ENCODE measurements around the gene OAS2.

The OAS2 gene

DNA sequence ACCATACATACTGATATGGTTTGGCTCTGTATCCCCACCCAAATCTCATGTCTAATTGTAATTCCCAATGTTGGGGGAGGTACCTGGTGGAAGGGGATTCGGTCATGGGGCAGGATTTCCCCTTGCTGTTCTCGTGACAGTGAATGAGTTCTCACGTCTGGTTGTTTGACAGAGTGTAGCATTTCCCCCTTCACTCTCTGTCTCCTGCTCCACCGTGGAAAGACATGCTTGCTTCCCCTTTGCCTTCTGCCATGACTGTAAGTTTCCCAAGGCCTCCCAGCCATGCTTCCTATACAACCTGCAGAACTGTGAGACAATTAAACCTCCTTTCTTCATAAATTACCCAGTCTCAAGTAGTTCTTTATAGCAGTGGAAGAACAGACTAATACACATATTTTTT lies 49.4 kb downstream of the OAS2 start:
- no peak for DNase-seq

DNA sequence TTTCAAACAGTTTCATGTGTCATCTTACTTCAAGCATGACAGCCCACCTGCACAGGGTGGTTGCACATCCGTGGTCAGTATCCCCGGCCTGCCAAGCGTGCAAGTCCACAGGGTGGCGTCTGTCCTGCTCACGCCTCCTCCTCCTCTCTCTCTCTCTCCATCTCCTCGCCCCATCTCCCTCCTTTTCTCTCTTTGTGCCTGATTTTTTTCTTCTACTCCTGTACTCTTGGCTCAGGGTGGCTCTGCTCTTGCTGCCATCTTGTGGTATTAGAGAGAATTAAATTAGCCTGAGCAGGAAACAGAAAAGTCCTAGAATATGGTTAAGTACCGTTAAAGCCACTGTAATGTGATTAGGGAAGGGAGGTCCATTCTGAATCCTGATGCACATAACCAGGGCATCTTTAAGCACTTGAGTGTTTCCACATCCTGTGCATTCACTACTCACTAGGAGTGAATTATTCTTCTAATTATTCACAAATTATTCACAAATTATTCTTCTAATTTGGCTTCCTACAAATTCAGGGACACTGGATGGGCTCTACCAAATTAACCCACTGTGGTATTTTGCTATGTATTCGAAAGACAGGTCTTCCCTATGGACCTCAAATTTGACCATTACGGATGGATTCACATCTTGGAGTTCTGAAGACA lies 52.7 kb downstream of the OAS2 start:
- DNase-seq: peak in 1 of 2 donors; percentile 71

DNA sequence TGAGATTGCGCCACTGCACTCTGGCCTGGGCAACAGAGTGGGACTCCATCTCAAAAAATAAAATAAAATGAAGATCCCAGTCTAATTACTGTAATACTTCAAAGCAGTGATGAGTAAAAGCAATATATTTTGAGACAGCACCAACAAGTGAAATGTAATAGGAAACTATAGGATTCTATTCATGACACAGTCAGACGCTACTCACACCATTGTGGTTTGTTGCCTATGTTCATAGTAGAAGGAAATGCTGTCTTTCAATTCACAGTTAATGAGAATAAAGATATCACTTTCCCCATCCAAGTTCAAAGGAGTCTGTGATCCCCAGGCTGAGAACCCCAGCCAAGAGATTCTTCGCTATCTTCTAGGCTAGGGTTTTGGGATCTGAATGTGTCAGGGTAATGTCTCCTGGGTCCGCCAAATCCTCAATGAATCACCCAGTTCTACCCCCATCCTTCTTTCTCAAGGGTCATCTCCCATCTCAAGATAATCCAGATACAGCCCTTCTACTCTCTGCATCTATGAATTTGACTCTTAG lies 61.7 kb downstream of the OAS2 start:
- no peak for DNase-seq

DNA sequence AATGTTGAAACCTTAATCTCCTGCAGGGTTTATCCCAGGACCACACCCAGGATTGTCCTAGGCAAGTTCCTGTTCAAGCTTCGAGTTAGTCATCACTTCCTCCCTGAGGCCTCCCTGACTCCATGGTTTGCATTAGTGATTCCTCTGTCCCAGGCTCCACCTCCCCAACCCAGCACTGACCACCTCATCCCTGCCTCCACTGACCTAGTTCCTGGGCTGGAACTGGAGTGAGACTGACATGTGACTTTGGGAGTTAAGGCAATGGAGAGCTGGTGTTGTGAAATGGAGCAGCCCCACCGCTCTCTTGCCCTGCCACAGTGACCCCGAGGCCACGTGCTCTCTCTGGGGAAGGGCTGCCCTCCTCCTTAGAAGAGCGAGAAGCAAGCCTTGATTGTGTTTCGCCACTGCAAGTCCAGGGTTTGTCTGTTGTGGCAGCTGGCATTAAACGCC lies 62.4 kb downstream of the OAS2 start:
- no peak for DNase-seq

GRCh38 chr12:113041560-113041959 lies 63.2 kb downstream of the OAS2 start:
- DNase-seq: no peak

- DNase-seq: no peak
These were observed 64.9 kb downstream of the OAS2 start for GRCh38 chr12:113043240-113043639.

DNA sequence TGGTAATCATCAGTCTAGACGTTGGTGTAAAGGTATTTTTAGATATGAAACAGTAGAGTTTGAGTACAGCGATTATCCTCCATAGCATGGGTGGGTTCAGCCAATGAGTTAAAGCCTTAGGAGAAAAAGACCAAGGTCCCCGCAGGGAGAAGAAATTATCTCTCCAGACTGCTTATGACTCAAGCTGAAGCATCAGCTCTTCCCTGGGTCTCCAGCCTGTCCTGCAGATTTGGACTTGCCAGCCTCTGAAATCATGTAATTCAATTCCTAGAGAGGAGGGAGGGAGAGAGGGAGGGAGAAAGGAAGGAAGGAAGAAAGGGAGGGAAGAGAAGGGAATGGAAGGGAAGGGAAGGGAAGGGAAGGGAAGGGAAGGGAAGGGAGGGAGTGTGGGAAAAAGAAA lies 66.2 kb downstream of the OAS2 start:
- no peak for DNase-seq

DNA sequence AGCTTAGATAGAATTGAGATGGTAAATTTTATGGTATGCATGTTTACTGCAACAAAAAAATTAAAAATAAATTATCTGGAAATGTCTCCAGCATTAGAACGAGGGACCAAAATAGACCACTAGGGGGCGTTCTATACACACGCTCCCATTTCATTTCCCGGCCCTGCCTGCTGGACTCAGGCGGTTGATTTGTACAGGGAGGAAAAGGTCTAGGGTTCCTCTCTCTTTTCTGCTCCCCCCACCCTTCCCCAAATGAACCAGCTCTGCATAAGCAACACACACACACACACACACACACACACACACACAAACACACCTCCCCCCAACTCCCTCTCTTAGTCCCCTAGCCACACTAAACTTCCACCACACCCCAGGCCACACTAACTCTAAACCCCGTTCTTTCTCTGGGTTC lies 70.4 kb downstream of the OAS2 start:
- DNase-seq: peak; percentile 38 to 70

DNA sequence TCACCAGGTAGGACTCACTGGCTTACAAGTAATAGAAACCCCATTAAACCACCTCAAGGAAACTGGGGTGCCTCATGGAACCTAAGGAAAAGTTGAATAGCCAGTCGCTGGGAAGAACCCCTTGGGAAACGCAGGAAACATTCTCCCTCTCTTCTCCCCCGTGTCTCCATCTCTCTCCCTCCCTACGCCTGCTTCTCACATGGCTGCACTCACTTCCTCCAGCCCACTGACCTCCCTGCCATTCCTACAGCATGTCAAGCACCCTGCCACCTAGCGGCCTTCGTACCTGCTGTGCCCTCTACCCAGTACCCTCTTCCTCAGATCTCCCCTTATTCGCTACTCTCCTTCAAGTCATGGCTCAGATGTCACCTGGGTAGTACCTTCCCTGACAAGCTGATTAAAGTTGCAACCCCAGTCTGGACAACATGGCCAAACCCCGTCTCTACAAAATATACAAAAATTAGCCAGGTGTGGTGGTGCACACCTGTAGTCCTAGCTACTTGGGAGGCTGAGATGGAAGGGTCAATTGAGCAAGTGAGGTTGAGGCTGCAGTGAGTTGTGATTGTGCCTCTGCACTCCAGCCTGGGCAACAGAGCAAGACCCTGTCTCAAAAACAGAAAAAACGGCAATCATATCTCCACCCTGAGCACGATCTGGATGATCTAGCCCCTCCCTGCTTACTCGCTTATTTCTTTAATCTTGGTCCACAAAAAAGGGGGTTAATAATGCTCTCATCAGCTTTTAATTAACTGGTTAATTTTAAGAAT lies 71.8 kb downstream of the OAS2 start:
- no peak for DNase-seq

DNA sequence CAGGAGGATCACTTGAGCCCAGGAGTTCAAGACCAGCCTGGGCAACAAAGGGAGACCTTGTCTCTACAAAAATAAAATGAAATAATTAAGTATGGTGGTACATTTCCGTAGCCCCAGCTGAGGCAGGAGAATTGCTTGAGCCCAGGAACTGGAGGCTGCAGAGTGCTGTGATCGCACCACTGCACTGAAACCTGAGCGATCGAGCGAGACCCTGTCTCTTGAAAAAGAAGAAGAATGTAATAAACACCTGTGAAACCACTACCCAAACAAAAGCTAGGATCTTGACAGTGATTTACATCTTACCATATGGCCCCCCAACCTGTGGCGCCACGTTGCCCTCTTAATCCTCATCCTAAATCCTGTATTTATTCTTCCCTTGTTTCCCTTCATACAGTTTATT lies 72.5 kb downstream of the OAS2 start:
- DNase-seq: no peak

- DNase-seq: no peak
These were observed 73.4 kb downstream of the OAS2 start for GRCh38 chr12:113051759-113052158.

DNA sequence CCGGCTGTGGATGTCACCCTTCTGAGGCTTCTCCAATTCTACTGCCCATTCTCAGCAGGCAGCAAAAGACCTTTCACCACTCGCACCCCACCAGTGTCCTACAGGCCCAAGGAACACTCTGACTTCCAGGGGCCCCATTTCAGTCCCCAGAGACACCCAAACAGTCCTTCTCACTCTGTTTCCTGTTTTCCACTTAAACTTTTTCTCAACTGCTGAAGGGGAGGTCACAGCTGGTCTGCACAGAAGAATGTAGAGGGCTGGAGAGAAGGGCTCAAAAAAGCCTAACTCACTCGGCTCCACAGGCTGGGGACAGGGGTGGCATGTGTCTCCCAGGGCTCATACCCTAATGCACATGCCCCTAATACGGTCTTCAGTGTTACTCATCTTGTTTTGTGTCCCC lies 74.0 kb downstream of the OAS2 start:
- no peak for DNase-seq

- DNase-seq: no peak
These were observed 76.7 kb downstream of the OAS2 start for GRCh38 chr12:113054948-113055486.

- no peak for DNase-seq
These were observed 77.5 kb downstream of the OAS2 start for GRCh38 chr12:113055594-113056380.

- no peak for DNase-seq
These were observed 78.0 kb downstream of the OAS2 start for GRCh38 chr12:113056381-113056630.

DNA sequence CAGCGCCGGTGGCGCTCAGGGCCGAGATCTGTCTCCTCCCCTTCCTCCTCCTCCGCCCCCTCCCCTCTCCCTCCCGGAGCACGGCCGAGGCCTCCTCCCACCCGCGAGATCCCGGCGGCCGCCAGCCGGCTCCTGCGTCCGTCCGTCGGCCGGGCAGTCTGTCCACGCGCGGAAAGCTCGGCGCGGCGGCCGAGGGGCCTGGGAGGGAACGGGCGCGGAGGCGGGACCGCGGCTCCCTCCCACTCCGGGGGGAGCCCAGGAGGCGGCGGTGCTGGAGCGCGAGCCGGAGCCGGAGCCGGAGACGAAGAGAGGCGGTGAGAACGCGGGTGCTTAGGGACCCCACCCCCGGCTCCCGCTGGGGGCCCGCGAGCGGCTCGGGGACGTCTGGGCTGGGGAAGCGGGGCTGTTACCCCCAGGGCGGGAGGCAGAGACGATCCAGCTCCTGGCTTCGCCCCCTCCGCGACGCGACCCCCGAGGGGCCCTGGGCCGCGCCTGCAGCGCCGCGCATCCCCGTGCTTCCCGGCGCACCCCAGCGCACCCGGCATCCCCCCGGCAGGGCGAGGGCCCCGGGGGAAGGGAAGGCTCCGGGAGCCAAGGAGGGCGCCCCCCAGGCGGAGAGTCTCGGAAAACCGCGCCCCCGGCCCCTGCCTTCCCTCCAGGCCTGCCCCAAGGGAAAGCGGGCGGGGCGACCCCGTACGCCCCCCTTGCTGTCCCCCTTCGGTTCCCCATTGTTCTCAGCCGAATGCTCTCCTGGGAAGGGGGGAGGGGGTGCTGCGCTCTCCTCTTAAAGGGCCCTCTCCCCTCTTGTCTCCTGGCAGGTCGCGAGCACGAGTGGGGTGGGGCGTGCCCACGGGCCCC lies 78.5 kb downstream of the OAS2 start, which contains the start of gene DTX1:
TSS of gene DTX1 (plus strand) at position 100 of the 858 bp plus-strand sequence. CDS start 1,463 bp downstream, outside the sequence.
- peak in 1 of 2 donors; percentile 28 for DNase-seq

DNA sequence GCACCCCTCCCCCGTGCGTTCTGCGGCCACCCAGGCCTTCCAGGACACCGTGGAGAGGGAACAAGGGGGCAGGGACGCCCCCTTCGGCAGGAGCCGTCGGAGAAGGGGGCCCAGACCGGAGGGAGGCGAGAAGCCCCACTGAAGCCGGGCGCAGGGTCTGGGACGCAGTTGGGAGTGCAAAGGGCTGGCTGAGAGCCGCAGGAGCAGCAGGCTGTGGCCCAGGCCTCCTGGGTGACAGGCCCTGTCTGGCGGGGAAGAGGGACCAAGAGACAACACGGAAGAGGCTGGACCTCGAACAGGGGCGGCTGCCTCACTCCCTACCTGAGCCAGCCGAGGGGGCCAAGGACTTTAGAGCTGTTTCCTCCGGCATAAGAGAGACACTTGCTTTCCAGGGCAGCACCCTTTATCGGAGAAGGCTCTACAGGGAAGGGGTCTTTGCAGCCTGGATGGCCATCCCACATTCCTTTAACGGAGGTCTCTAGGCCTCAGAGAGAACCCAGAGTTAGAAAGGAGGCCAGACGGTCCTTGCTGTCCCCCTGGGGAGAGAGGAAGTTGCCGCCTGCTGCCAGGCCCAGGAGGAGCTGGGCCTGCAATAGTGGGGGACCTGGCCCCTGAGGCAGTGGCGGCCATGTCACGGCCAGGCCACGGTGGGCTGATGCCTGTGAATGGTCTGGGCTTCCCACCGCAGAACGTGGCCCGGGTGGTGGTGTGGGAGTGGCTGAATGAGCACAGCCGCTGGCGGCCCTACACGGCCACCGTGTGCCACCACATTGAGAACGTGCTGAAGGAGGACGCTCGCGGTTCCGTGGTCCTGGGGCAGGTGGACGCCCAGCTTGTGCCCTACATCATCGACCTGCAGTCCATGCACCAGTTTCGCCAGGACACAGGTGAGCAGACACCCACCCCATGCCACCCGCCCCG lies 79.5 kb downstream of the OAS2 start:
- no peak for DNase-seq

- no peak for DNase-seq
These were observed 80.2 kb downstream of the OAS2 start for GRCh38 chr12:113058553-113058952.

- DNase-seq: no peak
These were observed 80.8 kb downstream of the OAS2 start for GRCh38 chr12:113059071-113059595.

DNA sequence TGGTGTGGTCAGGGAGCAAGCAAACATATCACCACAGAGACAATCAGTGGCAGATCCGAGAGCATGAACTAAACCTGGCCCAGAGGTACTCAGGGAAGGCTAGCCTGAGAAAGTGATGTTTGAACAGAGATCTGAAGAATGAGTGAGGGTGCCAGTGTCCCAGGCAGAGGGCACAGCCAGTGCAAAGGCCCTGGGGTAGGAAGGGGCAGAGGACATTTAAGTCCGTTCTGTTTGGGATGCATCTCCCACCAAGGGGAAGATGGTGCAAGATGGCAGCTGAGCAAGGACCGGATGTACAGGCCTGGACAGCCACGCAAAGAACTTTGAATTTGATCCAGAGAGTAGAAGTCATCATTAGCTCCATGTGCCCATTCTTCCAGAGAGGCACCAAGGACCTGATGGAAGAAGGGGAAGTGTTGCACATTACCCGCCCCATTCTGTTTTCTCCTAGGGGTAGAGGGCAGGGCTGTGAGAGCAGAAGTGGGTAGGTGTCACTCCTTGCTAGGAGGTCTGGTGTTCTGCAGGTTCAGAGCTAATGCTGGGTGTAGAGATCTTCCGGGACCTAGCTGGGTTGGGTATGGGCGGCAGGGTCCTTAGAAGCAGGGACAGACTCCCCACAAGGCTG lies 82.1 kb downstream of the OAS2 start:
- DNase-seq: no peak
